H4 (cell line): Measurements from ENCODE around the gene PDZRN4. TPM values are rescaled to one million over a fixed set of nuclear protein-coding genes. Genes with fewer than 3 reads are reported as not detected.
"Not testable (repeated sequence)": the region's sequence is repeated elsewhere in the genome, so short reads cannot be mapped to it uniquely, and the experiment has no call there.

ENCODE experiments used
- DNase-seq: peaks from one replicate; pipeline ENCODE4 v3.0.0-alpha.2; 2015; ENCODE audit warnings: low spot score
- total RNA-seq: library from RNA; depleted of rRNA; stranded (reverse); fragments of >200 nt; shearing (Covaris generic); gene quantifications from 2 replicates; pipeline ENCODE4 v1.2.3, GENCODE V29; 2014; rRNA removed

Gene PDZRN4
- not detected in 2 replicates for total RNA-seq

DNA sequence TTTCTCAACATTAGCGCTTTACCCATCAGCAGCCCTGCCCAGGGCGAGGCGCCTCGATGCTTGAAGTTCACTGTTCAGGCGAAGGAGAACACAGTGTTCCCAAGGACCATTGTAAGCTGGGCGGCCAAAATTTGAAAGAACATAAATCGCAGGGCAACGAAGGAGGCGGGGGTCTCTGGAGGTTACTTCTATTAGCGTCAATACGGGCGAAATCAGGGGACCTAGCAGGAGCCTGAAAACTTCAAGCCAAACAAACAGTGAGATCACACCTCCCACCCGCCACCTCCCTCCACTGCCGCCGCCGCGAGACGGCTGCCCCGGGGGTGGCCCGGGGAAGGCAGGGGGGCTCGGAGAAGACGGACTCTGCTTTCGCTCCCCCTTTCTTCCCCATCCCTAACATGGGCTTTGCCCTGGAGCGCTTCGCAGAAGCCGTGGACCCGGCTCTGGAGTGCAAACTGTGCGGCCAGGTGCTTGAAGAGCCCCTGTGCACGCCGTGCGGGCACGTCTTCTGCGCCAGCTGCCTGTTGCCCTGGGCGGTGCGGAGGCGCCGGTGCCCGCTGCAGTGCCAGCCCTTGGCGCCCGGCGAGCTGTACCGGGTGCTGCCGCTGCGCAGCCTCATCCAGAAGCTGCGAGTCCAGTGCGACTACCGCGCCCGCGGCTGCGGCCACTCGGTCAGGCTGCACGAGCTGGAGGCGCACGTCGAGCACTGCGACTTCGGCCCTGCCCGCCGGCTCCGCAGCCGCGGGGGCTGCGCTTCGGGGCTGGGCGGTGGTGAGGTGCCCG is at the start of gene PDZRN4:
TSS of gene PDZRN4 (plus strand) at position 263 of the 783 bp plus-strand sequence.
- DNase-seq, result no peak

DNA sequence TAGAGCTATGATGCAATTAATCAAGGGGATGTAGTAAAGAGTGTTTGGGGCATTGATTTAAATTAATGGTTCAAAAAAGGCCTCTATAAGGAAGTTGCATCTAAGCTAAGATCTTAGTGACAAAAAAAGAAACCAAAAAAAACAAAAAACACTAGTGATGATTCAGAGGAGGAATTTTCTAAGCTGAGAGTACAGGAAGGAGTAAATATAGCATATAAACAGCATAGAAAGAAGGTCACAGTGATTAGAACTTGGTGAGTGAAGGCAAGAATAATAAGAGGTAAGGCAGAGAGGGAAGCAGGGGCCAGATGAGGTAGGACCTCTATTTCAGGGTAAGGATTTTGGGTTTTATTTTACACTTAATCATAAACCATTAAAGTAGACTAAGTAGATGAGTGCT is 48.0 kb upstream of the PDZRN4 start:
- no peak for DNase-seq

DNA sequence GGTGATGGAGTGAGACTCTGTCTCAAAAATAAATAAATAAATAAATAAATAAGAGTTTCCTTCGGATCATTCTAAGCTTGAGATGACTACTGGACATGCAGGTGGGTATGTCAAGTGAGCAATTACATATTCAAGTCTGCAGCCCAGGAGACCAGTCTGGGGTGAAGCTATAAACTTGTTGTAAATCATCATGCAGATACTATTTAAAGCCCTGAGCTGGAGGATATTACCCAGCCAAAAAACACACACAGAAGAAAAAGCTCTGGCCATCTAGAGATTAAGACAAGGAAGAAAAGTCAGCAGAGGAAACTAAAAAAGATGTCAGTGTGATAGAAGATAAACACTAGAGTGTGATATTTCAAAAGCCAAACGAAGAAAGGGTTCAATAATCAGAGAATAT is 47.0 kb upstream of the PDZRN4 start:
- no peak for DNase-seq

DNA sequence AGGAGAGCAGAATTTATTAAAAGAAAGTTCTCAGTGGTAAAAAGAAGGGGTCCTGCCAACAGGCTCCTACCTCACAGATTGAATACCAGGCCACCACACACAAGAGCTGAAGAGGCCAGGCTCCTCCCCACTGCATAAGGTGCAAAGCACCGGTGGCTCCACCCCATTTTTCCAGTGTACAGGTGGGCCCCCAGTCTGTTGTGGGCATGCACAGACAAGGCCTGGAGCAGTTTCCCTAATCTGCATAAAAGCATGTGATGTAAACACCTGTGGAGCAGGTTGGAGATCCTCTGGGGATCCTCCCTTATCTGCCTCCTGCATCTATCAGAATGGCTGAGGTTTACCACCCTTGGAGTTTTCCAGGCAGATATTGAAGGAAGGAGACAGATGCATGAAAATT is 45.7 kb upstream of the PDZRN4 start:
- no peak for DNase-seq

DNA sequence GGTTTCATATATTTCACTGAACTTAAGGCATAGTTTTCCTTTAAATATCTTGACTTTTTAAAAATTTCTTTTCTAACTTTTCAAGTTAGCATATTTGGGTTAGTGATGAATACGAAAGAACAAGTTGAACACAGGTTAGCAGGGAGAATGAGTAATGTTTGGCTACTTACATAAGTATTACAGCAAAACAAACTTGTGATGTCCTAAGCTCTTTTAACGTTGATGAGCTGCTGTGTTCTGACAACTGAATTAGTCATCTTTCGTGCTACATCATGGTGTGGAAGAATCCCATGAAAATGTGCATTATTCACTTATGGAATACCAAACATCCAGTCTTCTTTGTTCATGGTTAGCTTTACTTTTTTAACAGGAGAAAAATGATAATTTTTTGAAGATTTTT is 36.3 kb upstream of the PDZRN4 start:
- DNase-seq, result peak; percentile 6

DNA sequence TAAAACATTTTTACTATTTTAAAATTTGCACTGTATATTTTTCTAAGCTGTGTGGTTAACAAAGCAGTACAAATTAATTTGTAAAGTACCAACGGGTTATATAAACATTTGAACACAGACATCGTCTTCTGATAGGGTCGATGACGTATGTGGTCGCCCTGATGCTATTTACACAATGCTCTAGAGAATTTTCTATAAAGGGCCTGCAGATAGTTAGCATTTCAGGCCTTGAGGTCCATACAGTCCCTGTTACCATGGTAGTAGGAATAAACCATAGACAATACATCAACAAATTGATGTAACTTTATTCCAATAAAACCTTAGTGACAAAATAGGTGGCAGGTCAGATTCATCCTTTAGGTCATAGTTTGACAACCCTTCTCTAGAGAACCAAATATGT is 25.7 kb upstream of the PDZRN4 start:
- DNase-seq, result no peak

DNA sequence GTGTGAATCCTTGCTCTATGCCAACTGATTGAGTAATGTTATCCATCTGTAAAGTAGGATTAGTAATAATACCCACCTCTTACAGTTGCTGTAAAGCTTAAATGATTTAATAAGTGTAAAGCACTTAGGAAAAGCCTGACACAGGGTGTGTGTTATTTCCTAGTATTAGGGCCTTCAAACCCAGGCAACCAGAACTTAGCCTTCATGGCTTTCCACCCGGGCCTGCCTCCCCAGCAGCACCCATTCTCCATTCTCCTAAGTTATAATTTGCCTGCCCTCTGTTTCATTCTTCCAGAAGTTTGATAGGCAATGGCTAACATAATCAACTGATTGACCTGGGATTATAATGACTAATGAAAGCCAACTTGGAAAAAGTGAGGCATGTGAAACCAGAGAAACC is 20.4 kb upstream of the PDZRN4 start:
- no peak for DNase-seq

DNA sequence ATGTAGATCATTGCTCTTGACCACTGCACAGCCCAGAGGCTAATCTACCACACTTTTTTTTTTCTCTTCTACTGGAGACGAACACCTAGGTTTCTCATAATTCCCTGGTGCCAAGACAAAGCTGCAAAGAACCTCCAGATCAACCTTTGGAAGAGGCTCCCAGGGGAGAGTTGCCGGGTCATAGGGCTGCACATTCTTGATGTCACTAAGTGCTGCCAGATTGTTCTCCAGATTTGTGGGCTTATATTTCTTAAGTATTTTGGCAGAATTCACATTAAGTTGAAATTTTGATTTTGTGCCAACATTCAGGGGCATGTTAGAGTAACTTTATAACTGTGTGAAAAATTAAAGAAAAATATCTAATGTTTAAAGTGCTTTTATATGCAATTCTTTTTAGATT is 13.5 kb upstream of the PDZRN4 start:
- DNase-seq, result no peak

DNA sequence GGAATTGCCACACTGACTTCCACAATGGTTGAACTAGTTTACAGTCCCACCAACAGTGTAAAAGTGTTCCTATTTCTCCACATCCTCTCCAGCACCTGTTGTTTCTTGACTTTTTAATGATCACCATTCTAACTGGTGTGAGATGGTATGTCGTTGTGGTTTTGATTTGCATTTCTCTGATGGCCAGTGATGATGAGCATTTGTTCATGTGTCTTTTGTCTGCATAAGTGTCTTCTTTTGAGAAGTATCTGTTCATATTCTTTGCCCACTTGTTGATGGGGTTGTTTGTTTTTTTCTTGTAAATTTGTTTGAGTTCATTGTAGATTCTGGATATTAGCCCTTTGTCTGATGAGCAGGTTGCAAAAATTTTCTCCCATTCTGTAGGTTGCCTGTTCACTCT is 8.6 kb upstream of the PDZRN4 start:
- DNase-seq, result not testable (repeated sequence)

DNA sequence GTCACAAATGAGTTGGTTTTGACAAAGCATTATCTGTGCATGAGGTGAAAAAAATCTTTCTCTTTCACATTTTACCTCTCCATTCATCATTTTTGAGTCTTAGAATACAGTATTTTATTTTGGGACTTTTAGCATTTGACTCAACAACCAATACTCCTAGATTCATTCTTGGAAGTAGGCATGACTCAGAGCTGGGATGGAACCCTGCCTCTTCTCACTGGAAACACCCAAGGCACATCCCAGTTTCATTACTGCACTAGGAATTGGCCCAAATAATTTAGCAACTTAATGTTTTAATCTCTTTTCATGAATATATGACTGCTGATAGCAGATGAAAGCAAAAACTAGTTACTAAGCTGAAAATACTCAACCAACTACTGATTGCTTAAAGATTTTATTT is 3.3 kb upstream of the PDZRN4 start:
- no peak for DNase-seq

DNA sequence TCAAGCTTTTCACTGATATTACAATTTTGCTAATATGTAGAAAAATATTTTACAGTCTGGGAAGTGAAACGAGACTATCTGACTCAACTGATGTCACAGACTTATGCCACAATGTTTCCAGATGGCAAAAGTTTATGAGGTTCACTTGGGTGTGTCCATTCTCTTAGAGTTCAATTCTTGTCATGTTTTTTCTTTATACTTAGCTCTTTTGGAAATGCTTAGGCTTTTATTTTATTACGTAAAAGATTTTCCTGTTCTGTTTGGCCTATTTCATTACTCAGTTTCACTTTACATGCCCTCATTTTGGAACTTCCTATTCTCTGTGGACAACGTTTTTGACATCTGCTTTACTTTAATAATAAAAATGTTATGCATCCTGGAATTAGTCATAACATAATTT is 2.1 kb upstream of the PDZRN4 start:
- no peak for DNase-seq

DNA sequence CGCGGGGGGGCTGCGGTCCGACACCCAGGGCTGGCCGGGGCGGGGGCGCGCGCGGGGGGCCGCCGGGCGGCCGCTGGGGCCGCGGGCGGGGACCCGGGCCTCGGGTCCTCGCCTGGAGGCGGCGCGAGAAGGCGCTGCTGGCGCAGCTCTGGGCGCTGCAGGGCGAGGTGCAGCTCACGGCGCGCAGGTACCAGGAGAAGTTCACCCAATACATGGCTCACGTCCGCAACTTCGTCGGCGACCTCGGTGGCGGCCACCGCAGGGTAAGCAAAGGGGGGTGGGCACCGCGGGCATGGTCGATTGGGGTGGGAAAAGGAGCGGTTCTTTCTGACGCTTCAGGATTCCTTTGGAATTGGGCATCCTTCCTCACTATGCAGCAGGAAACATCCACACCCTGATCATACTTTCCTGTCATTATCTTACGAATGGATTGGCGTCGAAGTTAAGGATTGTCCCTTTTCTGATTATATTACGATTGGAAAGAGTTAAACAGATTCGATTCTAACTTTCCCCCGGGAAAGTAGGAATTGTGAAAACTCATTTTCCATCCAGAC is 798 bp downstream of the PDZRN4 start:
- DNase-seq, result no peak

DNA sequence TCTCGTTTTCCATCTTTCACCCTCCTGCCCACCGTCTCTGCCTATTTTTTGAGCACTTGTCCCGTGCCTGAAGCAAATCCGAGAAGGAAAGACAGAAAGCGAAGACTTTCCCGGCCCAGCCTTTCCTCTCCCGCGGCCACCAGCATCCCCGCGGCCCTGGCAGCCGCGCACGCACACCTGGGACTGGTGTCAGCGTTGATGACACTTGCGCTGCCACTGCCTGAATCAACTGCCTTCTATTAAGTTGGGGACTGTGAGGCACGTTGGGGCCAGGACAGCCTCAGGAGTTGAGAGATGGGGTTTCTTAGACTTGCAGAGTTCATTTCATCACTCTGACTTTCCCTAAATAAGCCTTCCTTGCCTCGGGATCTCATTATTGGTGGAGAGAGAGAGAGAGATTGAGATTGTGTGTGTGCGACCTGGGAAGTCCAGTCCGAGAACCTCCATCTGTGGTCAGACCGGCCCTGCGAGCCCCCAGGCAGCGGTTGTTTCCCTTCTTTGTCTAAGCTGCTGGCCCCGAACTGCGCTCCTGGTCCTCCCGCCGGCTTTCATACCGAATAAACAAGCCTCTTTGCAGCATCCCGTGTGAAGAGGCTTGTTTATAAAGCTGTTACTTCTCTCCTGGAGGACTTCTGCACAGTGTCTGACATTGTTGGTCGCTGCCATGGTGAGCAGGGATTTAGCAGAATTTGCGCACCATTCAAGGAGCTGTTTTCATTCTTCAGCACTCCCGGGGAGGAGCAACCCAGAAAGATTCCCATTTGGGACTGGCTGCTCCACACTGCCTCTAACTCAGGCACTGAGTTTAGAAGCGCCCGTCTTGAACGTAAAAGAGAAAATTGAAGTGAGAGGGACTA is 1.5 kb downstream of the PDZRN4 start:
- DNase-seq, result no peak

DNA sequence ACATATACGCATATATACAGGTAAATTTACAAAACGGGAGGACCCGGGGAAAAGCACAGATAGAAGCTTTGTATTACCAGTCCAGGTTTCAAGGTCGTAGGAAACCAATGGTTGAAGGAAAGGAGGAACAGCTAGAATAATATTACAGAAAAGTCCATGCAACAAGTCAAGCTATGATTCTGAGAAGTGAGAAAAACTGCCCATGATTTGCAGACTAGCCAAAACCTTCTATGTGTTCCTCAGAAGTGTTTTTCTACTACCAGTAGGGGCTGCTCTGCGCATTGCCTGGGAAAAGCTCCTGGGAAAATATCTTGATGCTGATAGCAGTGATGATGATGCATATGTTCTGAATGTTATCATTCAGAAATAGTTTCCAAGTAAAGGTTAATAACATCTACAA is 2.2 kb downstream of the PDZRN4 start:
- peak; percentile 26 for DNase-seq

DNA sequence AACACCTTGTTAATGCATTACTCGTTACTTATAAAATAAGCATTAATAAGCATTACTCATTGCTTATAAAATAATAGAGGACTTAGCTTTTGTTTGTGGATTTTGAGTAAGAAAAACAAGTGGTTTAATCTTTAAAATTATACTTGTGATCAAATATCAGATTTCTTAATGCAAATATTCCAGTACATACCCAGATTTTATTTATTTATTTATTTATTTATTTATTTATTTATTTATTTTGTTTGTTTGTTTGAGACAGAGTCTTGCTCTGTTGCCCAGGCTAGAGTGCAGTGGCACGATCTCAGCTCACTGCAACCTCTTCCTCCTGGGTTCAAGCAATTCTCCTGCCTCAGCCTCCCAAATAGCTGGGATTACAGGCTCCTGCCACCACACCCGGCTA is 3.4 kb downstream of the PDZRN4 start:
- not testable (repeated sequence) for DNase-seq

DNA sequence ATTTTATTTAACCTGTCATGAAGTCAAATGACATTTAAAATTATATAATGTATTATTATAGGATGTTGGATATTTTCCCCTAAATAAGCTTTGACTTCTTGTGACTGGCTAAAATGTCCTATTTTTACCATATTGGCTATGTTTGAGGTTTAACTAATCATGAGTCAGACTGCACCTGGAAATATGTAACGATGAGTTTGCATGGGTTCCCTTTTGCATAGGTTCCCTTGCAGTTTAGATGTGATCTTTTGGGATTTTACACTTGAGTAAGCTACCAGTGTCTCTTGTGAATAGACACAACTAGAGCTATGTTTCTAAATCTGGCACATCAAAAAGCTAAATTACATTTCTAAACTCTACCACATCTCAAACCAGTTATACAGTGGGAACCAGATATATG is 5.2 kb downstream of the PDZRN4 start:
- DNase-seq, result no peak

DNA sequence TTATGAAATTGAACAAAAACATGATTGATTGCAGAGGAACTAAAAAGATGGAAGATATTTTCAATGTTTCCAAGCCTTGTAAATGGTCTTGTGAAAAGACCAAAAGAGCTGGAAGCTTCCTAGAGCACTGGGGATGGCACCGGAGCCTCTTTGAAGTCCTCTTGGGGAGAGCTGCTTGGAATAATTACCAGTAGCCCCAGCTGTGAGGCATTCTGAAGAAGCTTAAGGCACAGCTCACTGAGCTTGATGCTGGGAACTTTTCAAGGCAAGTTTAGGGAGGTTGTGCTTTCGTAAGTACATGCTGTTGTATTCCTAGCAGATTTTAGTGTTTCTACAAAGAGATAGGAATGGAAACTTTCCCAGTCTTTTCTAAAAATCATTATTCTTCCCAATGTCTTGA is 13.9 kb downstream of the PDZRN4 start:
- DNase-seq, result no peak

DNA sequence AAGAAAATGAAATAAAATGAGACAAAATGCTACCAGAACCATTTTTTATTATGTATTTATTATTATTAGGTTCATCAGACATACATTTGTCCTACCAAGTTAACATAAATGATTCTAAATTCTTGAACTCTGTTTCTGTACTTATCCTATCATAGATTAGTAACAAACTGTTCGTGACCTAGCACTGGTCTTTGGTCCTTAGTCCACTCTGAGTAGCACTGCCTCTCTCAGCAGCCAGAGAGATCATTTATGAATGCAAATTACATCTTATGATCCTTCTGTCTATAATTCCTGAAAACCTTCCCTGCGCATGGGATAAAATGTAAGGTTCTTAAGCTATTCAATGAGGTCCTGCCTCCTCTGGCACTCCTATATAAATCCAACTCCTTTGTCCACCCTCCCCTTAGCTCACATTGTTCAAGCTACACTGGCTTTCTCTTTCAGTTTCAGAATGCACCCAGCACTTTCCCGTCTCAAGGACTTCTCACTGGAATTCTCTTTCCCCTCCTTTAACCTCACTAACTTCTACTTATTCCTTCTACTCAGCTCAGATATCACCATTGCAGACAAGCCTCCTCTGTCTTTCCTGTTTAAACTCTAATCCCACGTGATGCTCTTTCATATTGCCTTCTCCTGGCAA is 17.1 kb downstream of the PDZRN4 start:
- DNase-seq, result peak; percentile 69

DNA sequence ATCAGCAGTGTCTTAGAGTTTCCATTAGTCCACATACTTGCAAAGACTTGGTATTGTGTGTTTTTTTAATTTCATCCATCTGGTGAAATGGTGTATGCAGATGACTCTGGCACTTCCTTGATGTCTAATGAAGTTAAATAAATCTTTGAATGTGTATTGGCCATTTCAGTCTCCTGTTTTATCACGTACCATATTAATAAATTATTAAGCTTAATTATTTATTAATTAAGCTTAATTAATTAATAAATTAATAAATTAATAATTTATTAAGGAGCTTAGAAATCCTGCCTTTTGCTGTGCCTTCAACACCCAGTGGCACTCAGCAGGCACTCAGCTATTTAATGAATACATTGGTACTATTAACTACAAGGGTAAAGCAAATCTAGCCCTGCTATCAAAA is 18.2 kb downstream of the PDZRN4 start:
- DNase-seq, result no peak

DNA sequence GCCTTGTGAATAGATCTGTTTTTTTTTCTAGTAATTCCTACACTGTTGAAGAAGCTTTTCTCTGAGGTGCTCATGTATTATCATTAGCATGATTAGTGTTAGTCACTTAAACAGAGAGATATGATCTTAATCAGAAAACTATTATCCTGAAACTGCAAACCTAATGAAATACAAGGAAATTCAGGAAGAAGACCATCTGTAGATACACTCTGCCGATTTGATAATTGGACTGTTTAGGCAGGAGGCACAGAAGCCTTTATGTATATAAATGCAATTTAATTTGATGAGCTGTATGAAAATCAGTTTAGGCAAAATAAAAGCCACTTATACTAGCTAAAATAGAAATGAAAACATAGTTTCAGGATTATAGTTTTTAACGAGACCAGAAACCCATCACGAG is 23.3 kb downstream of the PDZRN4 start:
- no peak for DNase-seq

DNA sequence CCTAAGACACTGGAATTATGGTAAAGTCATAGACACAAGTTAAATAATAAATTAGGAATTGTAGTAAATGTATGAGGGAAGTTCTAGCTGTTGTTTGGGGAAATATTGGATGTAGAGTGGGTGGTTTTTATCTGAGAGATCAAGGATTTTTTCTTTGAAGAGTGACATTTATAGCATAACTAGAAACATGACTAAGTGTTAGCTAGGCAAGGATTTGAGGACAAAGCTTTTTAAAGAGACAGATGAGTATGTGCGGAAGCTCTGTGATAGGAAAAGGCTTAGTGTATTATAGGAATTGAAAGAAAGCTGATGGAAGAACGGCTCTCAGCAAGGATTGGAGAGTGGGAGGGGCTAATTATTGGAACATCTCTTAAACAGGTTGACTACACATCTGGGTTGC is 24.5 kb downstream of the PDZRN4 start:
- DNase-seq, result no peak

DNA sequence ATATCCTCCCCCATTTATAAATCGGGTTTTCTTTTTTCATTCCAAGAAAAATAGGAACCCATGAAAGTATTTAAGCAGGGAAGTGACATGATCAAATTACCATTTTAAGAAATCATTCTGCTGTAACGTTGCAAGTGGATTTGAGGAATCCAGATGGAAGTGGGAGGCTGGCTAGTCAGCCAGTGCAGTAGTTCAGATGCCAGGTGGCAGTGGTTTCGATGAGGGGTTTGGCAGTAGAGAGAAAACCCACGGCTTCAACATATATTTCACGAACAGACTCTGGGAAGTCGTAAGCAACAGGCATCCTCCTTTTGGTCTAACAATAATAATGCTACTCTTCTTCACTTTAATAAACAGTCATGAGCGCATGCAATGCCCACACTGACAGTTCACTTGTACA is 25.0 kb downstream of the PDZRN4 start:
- no peak for DNase-seq
